GM10266 (cell line): ENCODE measurements around the gene PTPRC.

ENCODE experiments used
- DNase-seq: peaks from one replicate; pipeline ENCODE4 v3.0.0; 2012; ENCODE audit errors: extremely low spot score
- CTCF ChIP-seq: IDR thresholded peaks from 2 replicates; pipeline ENCODE4 v1.5.1; 2012; ENCODE audit warnings: mild to moderate bottlenecking, low read depth; ENCODE audit not compliant: control insufficient read depth, insufficient read depth; ENCODE audit errors: missing control alignments

The PTPRC gene

GRCh38 chr1:198794498-198794897, 155.7 kb downstream of the PTPRC start:
- no peak for TF ChIP-seq CTCF
- no peak for DNase-seq

GRCh38 chr1:198797656-198798055, 158.8 kb downstream of the PTPRC start:
- no peak for TF ChIP-seq CTCF
- DNase-seq: no peak

DNA sequence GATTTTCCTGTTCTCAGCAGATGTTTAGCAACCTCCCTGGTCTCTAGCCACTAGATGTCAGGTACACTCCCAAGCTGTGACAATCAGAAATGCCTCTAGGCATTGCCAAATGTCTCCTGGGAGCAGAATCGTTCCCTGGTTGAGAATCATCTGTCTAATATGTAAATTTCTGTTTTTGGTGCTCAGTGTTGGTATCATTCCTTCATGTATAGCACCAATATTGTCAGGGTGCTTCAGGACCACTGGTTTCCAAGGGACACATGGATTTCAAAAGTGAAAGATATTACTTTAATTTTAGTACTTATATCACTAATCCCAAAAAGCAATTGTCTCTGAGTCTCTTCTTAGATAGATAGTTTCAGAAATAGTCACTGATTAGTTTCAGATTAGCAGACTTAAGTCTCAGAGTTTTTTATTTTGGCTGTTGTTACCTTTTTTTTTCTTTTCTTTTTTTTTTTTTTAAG, 160.1 kb downstream of the PTPRC start:
- TF ChIP-seq CTCF: peak; percentile 10
- DNase-seq: peak; percentile 5

GRCh38 chr1:198805498-198806151, 166.8 kb downstream of the PTPRC start:
- no peak for TF ChIP-seq CTCF
- no peak for DNase-seq

DNA sequence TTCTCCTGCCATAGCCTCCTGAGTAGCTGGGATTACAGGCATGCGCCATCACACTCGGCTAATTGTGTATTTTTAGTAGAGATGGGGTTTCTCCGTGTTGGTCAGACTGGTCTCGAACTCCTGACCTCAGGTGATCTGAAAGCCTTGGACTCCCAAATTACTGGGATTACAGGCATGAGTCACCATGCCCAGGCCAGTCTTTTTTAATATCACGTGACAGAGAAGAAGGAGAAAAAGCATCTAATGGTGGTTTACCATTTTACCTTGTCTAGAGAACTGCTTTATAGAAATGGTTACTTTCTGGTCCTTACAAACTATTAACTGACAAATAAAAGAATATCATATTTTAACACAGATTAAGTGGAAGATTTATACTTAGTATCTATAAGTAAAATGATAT, 168.0 kb downstream of the PTPRC start:
- no peak for DNase-seq
- no peak for TF ChIP-seq CTCF
